Astrocyte (in vitro differentiated cells and primary cell): ENCODE data around the gene LRMDA.

Source experiments
- CTCF ChIP-seq: IDR thresholded peaks from 2 replicates; pipeline ENCODE4 v1.5.1; 2011; ENCODE audit warnings: low read depth, mild to moderate bottlenecking, inconsistent platforms, low read length, moderate library complexity; ENCODE audit not compliant: insufficient read depth
- EZH2 ChIP-seq: IDR thresholded peaks from 2 replicates; pipeline ENCODE4 v1.6.1; 2012; ENCODE audit warnings: mild to moderate bottlenecking, low read length, inconsistent platforms; ENCODE audit not compliant: insufficient read depth

- TF ChIP-seq CTCF (no peak), EZH2 (no peak)
Measured at GRCh38 chr10:75911426-75911825, 480.0 kb downstream of the LRMDA start.
